ENCODE measurements around the gene TJP1. TPM values are rescaled to one million over a fixed set of nuclear protein-coding genes. Genes with fewer than 3 reads are reported as not detected.
"Not testable (repeated sequence)": the region's sequence is repeated elsewhere in the genome, so short reads cannot be mapped to it uniquely, and the experiment has no call there.

The TJP1 gene
- total RNA-seq, 1 donor from 2014 or later: 76.4 TPM

GRCh38 chr15:29799859-29800258 lies 22.4 kb downstream of the TJP1 start:
- DNase-seq: no peak

GRCh38 chr15:29795610-29796009 lies 26.7 kb downstream of the TJP1 start:
- no peak for DNase-seq

GRCh38 chr15:29792426-29793159 lies 29.7 kb downstream of the TJP1 start:
- no peak for DNase-seq

- no peak for DNase-seq
Observed at GRCh38 chr15:29790607-29791006, 31.7 kb downstream of the TJP1 start.

GRCh38 chr15:29789871-29790270 lies 32.4 kb downstream of the TJP1 start:
- no peak for DNase-seq

- DNase-seq: no peak
Observed at GRCh38 chr15:29788433-29789034, 33.7 kb downstream of the TJP1 start.

GRCh38 chr15:29787767-29788166 lies 34.5 kb downstream of the TJP1 start:
- DNase-seq: no peak

- no peak for DNase-seq
Observed at GRCh38 chr15:29785642-29786041, 36.6 kb downstream of the TJP1 start.

- DNase-seq: no peak
Observed at GRCh38 chr15:29785136-29785535, 37.1 kb downstream of the TJP1 start.

- DNase-seq: no peak
Observed at GRCh38 chr15:29784413-29784812, 37.9 kb downstream of the TJP1 start.

GRCh38 chr15:29782816-29783215 lies 39.5 kb downstream of the TJP1 start:
- not testable (repeated sequence) for DNase-seq

- DNase-seq: no peak
Observed at GRCh38 chr15:29778382-29778781, 43.9 kb downstream of the TJP1 start.

GRCh38 chr15:29776859-29777258 lies 45.4 kb downstream of the TJP1 start:
- no peak for DNase-seq

GRCh38 chr15:29774900-29775299 lies 47.4 kb downstream of the TJP1 start:
- DNase-seq: no peak

GRCh38 chr15:29773816-29774215 lies 48.5 kb downstream of the TJP1 start:
- DNase-seq: no peak

GRCh38 chr15:29773000-29773399 lies 49.3 kb downstream of the TJP1 start:
- no peak for DNase-seq

- no peak for DNase-seq
Observed at GRCh38 chr15:29770796-29771195, 51.5 kb downstream of the TJP1 start.

GRCh38 chr15:29765898-29766527 lies 56.3 kb downstream of the TJP1 start:
- no peak for DNase-seq

- DNase-seq: no peak
Observed at GRCh38 chr15:29765234-29765841, 56.9 kb downstream of the TJP1 start.

GRCh38 chr15:29759596-29759995 lies 62.7 kb downstream of the TJP1 start:
- no peak for DNase-seq

- DNase-seq: no peak
Observed at GRCh38 chr15:29756358-29757267, 65.7 kb downstream of the TJP1 start.

- DNase-seq: not testable (repeated sequence)
Observed at GRCh38 chr15:29754009-29754408, 68.3 kb downstream of the TJP1 start.
